Esophagus squamous epithelium (tissue), 4 donors: ENCODE data around the gene STAMBP.

Source experiments
- POLR2A ChIP-seq, 4 donors: fragments of 450-650 bp; IDR thresholded peaks; one replicate each; pipeline ENCODE4 v1.6.1; 2017; ENCODE audit warnings: antibody characterized with exemption in 4 of 4, mild to moderate bottlenecking in 4 of 4, moderate library complexity in 3 of 4
- TF ChIP-seq, protein P1 (sequence below), 6 experiments: fragments of 450-650 bp in 4 of 6; fragments of 200-600 bp in 2 of 6; sonication (generic) in 2 of 6; IDR thresholded peaks; one replicate each; pipeline ENCODE4 v1.5.1; 2016 to 2019; ENCODE audit warnings: antibody characterized with exemption in 6 of 6, mild to moderate bottlenecking in 4 of 6, moderate library complexity in 4 of 6

DNA sequence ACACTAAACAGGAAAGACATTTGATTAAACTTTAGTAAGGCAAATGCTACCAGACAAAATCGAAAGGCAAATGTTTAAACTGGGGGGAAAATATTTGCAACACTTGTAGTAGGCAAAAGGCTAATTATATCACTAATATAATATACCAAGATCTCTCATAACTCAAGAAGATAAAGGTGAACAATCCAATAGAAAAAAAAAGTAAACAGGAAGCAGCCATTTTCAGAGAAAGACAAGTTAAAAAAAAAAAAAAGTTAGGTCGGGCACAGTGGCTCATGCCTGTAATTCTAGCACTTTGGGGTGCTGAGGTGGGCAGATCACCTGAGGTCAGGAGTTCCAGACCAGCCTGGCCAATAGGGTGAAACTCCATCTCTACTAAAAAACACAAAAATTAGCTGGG lies 59.6 kb downstream of the STAMBP start:
- TF ChIP-seq, protein P1, sequence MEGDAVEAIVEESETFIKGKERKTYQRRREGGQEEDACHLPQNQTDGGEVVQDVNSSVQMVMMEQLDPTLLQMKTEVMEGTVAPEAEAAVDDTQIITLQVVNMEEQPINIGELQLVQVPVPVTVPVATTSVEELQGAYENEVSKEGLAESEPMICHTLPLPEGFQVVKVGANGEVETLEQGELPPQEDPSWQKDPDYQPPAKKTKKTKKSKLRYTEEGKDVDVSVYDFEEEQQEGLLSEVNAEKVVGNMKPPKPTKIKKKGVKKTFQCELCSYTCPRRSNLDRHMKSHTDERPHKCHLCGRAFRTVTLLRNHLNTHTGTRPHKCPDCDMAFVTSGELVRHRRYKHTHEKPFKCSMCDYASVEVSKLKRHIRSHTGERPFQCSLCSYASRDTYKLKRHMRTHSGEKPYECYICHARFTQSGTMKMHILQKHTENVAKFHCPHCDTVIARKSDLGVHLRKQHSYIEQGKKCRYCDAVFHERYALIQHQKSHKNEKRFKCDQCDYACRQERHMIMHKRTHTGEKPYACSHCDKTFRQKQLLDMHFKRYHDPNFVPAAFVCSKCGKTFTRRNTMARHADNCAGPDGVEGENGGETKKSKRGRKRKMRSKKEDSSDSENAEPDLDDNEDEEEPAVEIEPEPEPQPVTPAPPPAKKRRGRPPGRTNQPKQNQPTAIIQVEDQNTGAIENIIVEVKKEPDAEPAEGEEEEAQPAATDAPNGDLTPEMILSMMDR (IDR thresholded peaks at IDR 0.05), result no peak
- no peak for TF ChIP-seq POLR2A (IDR thresholded peaks at IDR 0.05)
